HG02943 (cell line): ENCODE measurements around the gene RPS25.
A peak's percentile ranks its signal among the peaks of the same experiment; 100 is the strongest.
"Not testable (repeated sequence)": the region's sequence is repeated elsewhere in the genome, so short reads cannot be mapped to it uniquely, and the experiment has no call there.

Source experiments
- ATAC-seq: cut with Tn5 transposase; IDR thresholded peaks from one replicate; pipeline ENCODE4 v1.9.1; 2021; ENCODE audit warnings: mild to moderate bottlenecking, low read depth, moderate library complexity; ENCODE audit not compliant: unreplicated experiment

The RPS25 gene

DNA sequence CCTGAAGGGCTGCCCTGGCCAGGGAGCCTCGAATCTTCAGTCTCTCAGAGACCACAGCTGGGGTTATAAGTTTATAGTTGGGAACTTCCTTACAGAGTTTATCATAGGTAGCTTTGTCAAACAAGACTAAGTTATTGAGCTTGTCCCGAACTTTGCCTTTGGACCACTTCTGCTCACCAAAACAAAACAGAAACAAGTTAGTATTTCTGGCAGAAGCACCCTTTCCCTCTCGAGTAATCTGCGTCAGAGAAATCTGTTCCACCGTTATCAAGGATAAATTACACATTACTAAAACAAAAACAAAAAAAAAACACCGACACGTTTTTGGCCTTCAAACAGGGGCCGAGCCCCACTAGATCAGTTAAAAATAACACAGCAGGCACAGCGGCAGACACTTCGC is 766 bp downstream of the RPS25 start:
- ATAC-seq: not testable (repeated sequence)

- no peak for ATAC-seq
Observed at GRCh38 chr11:119016216-119017009, 1.7 kb downstream of the RPS25 start.

GRCh38 chr11:119015054-119015611 is 3.0 kb downstream of the RPS25 start:
- no peak for ATAC-seq

DNA sequence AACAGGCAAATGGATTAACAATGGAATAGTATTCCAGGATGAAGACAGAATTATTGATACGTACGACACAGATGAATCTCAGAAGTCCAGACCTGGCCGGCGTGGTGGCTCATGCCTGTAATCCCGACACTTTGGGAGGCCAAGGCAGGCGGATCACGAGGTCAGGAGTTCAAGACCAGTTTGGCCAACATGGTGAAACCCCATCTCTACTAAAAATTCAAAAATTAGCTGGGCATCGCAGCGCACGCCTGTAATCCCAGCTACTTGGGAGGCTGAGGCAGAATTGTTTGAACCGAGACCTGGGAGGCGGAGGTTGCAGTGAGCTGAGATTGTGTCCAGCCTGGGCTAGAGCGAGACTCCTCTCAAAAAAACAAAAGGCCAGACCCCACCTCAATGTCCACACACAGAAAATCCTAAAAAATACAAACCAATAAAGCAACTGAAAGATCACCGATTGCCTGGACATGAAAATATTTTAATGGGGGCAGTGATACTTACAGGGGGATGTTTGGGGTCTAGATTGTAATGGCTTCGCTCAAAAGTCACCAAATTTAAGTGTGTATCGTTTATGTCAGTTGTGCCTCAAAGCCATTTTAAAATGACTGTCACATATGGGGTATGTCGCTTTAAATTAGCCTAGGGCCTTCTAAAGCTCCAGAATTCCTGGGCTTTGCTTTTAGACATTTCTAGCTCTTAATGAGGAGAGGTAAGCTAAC is 3.8 kb downstream of the RPS25 start:
- no peak for ATAC-seq

GRCh38 chr11:119012629-119013170 is 5.4 kb downstream of the RPS25 start:
- no peak for ATAC-seq

DNA sequence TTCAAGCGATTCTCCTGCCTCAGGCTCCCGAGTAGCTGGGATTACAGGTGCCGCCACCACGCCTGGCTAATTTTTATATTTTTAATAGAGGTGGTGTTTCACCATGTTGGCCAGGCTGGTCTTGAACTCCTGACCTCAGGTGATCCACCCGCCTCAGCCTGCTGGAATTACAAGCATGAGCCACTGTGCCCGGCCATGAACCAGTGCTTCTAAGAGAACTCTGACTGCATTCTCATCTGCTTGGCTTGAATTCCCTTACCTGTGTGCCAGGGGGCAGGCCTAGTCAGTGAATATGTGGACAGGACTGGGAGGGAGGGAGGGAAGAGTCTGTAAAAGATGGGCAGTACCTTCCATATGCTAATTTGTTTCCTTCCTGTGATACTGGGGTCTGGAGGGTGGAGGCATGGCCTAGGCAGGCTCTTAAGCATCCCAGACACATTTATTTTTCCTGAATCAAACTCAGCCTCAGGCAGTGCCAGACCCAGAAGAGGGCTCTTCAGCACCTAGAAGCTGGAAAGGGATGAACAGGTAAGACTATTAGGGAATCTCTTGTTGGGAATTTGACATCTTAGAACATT is 6.6 kb downstream of the RPS25 start:
- no peak for ATAC-seq

- no peak for ATAC-seq
Observed at GRCh38 chr11:119006656-119007055, 11.5 kb downstream of the RPS25 start.

- ATAC-seq: no peak
Observed at GRCh38 chr11:119000906-119001305, 17.2 kb downstream of the RPS25 start.

GRCh38 chr11:118998822-118999221 is 19.3 kb downstream of the RPS25 start:
- no peak for ATAC-seq

DNA sequence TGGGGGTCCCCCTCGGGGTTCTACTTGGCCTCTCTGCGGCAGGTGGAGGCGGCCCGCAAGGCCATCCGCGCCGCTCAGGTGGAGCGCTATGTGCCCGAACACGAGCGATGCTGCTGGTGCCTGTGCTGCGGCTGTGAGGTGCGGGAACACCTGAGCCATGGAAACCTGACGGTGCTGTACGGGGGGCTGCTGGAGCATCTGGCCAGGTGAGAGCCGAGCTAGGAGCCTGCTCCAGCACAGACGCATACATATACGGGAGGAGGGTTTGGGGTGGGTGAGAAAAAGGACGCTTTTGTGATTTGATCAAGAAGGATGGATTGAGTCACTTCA is 19.8 kb downstream of the RPS25 start:
- peak; percentile 8 for ATAC-seq

DNA sequence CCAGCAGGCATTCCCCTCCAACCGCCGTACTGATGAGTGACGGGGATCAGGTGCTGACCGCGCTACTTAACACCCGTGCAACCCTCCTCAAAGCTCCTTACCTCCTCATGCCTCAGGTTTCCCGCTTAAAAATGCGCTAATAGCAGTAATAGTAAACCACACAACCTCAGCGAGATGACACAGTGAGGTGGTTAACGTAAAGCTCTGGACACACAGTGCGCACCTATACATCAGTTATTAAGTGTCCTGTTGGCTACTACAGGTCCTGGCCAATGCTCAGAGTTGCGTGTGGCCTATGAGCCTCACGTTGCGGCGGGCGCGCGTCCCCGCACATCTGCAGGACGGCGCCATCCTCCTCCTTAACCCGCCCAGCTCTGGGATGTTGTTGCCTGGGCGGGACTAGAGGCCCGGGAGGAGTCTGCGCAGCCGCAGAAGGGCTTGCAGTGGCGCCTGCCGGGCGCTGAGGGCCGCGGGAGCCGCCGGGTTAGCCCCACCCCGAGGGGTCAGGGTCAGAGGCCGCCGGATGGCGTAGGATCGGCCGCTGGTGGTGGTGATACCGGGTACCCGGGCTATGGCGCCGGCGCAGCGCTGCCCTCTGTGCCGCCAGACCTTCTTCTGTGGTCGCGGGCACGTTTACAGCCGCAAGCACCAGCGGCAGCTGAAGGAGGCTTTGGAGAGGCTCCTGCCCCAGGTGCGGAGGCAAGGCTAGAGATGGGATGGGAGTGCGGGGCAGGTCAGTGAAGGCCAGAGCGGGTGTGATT is 20.3 kb downstream of the RPS25 start, which contains the start of gene CENATAC:
Gene CENATAC (plus strand): TSS at position 512 of the 761 bp plus-strand sequence. CDS start 60 bp downstream, at position 572.
- peak; percentile 89 for ATAC-seq

DNA sequence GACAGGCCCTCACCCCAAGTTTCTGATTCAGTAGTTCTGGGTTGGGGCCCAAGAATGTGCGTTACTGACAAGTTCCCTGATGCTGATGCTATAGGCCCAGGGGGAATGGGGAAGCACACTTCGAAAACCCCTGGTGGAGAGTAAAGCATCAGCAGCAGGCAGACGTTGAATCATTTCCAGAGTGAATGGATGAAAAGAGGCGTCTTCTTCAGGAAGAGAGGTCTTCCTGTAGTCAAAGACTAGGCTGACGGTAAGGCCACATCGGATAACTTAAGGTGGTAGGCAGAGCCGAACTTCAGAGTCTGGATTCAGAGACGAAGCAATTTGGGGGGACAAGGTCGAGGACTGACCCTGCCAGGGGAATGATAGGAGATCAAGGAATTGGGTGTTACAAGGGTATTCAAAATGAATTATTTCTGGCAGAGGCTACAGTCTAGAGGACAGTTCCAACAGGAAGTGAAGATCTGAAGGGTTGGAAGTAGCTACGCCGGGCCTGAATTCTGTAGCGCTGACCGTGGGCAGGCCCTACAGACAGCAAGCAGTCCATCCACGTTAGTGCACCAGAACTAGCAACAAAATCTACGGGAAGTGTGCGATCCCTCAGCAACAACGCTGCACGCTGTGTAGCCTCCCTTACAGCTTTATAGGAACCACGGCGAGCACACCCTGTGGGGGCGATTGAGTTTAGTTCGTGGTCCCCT is 21.1 kb downstream of the RPS25 start:
- ATAC-seq: peak; percentile 13

- not testable (repeated sequence) for ATAC-seq
Observed at GRCh38 chr11:118991486-118992038, 26.6 kb downstream of the RPS25 start.

DNA sequence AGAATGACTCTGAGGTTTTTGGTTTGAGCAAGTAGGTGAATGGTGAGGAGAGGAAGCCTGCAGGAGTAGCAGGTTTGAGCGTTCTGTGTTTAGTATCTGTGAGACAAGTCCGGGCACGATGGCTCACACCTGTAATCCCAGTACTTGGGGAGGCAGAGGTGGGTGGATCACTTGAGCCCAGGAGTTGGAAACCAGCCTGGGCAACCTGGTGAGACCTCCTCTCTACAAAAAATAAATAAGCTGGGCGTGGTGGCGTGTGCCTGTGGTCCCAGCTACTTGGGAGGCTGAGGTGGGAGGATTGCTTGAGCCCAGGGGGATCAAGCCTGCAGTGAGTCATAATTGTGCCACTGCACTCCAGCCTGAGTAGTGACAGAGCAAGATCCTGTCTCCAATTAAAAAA is 29.9 kb downstream of the RPS25 start:
- no peak for ATAC-seq

DNA sequence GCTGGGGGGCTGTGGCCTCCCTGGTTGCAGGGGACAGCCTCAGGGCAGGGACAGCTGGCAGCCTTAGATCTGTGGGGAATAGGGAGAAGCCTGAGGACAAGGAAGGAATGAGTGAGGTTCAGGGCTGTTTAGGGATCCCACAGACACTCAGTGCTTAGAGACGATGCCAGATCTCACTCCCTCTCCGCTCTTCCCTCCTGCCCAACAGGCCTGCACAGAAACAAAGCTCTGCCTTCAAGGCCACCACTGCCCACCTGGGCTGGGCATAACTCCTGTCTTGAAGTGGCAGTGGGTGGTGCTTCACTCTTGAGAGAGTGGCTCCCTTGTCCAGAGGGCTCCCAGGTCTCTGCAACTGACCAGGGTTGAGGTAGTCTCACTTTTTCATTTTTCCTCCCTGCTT is 33.3 kb downstream of the RPS25 start:
- ATAC-seq: no peak

GRCh38 chr11:118984337-118984736 is 33.8 kb downstream of the RPS25 start:
- not testable (repeated sequence) for ATAC-seq

DNA sequence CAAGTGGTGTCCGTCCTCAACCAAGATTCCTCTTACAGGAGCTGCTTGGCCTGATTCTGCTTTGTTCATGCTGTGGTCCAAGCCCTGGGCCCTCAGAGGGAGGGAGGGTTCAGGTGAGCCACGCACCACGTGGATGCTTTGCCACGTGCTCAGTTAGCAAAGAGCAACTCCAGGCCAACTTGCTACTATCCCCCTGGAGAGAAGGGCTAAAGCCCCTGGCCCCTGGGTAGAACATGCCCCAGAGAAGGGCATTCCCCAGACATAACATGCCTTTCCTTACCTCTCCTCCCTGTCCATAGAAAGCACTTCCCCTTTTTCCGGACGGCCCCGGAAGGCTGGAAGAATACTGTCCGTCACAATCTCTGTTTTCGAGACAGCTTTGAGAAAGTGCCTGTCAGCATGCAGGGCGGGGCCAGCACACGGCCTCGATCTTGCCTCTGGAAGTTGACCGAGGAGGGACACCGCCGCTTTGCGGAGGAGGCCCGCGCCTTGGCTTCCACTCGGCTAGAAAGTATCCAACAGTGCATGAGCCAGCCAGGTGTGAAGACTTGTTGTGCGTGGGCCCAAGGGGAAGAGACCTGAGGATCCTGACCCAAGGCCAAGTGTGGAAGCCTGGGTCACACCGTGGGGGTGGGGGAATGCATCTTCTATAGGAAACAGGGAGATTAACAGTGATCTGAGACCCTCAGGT is 37.8 kb downstream of the RPS25 start:
- ATAC-seq: no peak

DNA sequence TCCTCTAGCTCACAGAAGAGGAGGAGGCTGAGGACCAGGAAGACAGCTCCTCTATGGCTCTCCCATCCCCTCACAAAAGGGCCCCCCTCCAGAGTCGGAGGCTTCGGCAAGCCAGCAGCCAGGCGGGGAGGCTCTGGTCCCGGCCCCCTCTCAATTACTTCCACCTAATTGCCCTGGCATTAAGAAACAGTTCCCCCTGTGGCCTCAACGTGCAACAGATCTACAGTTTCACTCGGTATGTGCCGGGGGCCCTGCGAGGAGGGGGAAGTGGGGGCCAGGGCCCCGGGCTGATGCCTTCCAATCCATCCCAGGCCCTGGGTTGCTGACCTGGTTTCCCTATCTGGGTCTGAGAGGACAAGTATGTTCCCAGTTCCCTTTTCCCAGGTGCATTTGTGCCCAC is 38.7 kb downstream of the RPS25 start:
- ATAC-seq: no peak
